Testis (tissue), 3 donors: ENCODE results near the gene SEMA5A. TPM values are rescaled to one million over a fixed set of nuclear protein-coding genes. Genes with fewer than 3 reads are reported as not detected.

Experiments used
- DNase-seq: peaks from one replicate; pipeline ENCODE4 v3.0.0-alpha.2; 2019
- H3K27ac ChIP-seq, 2 donors: fragments of 200-600 bp; sonication (generic); one replicate each; pipeline ENCODE4 v1.5.1; 2019
- H3K27me3 ChIP-seq: fragments of 200-600 bp; sonication (generic); one replicate; pipeline ENCODE4 v1.5.1; 2019
- H3K36me3 ChIP-seq: fragments of 200-600 bp; sonication (generic); one replicate; pipeline ENCODE4 v1.5.1; 2017; ENCODE audit warnings: low read depth; ENCODE audit errors: missing control alignments
- H3K4me1 ChIP-seq: fragments of 200-600 bp; sonication (generic); one replicate; pipeline ENCODE4 v1.5.1; 2019
- H3K4me3 ChIP-seq, 2 donors: fragments of 200-600 bp; sonication (generic); one replicate each; pipeline ENCODE4 v1.5.1; 2017 to 2019
- H3K9me3 ChIP-seq: fragments of 200-600 bp; sonication (generic); one replicate; pipeline ENCODE4 v1.5.1; 2017
- CTCF ChIP-seq, 3 experiments: fragments of 450-650 bp in 2 of 3; fragments of 200-600 bp in 1 of 3; sonication (generic) in 1 of 3; IDR thresholded peaks; one replicate each; pipeline ENCODE4 v1.5.1; 2016 to 2019; ENCODE audit warnings: antibody characterized with exemption in 3 of 3, mild to moderate bottlenecking in 2 of 3, moderate library complexity in 1 of 3
- POLR2A ChIP-seq: fragments of 450-650 bp; IDR thresholded peaks from one replicate; pipeline ENCODE4 v1.6.1; 2017; ENCODE audit warnings: antibody characterized with exemption, mild to moderate bottlenecking, moderate library complexity
- WGBS, 2 donors: methylation state at CpG; one replicate each; pipeline ENCODE4 v1.1.5; 2018; 5-methylcytosine and 5-hydroxymethylcytosine counted together
- intact Hi-C: fragments of 100-400 bp; cut with DNase I; formaldehyde crosslinking; loops from one replicate; pipeline ENCODE4 v1.15.1; 2023; ENCODE audit warnings: low total_unique reads
- polyA plus RNA-seq: library from polyadenylated mRNA; stranded (reverse); fragments of 350-450 nt; fragmentation: Illumina TruSeq; extraction: RNeasy Lipid Tissue Mini Kit (QIAGEN cat#74804); gene quantifications from one replicate; pipeline ENCODE4 v1.2.3, GENCODE V29; 2014; ENCODE audit warnings: low read depth, low replicate concordance; ENCODE audit not compliant: insufficient read depth
- total RNA-seq, 2 donors: library from RNA; depleted of rRNA; stranded (reverse); fragments of >200 nt; gene quantifications; one replicate each; pipeline ENCODE4 v1.2.3, GENCODE V29; 2016

Gene SEMA5A
- total and polyA plus RNA-seq, 3 donors from 2014 or later, result 3.4 to 12.8 (median 5.4) TPM

GRCh38 chr5:9015937-9016270 lies 530.0 kb downstream of the SEMA5A start:
- no peaks in the 10 kb centered on the region for H3K9me3 ChIP-seq
- no peak overlapping the region for H3K4me3 ChIP-seq
- H3K27ac ChIP-seq, result no peak overlapping the region
- DNase-seq, result no peak
- 59 to 76% methylated on average over 2 of the region's 2 CpGs for WGBS, 2 donors
- no peaks in the 10 kb centered on the region for H3K4me1 ChIP-seq
- H3K36me3 ChIP-seq, result no peaks in the 10 kb centered on the region
- TF ChIP-seq POLR2A, result no peak
- no peak for TF ChIP-seq CTCF (IDR thresholded peaks at IDR 0.05)
- intact Hi-C loops, result no loop called here
- no peaks in the 10 kb centered on the region for H3K27me3 ChIP-seq

GRCh38 chr5:9015260-9015936 lies 530.5 kb downstream of the SEMA5A start:
- no peaks in the 10 kb centered on the region for H3K36me3 ChIP-seq
- no peaks in the 10 kb centered on the region for H3K9me3 ChIP-seq
- no peaks in the 10 kb centered on the region for H3K27me3 ChIP-seq
- no peak overlapping the region for H3K4me3 ChIP-seq
- no peak overlapping the region for H3K27ac ChIP-seq
- 62 to 65% methylated on average over 5 of the region's 5 CpGs for WGBS, 2 donors
- TF ChIP-seq CTCF (IDR thresholded peaks at IDR 0.05), result no peak
- TF ChIP-seq POLR2A, result no peak
- no peaks in the 10 kb centered on the region for H3K4me1 ChIP-seq
- DNase-seq, result no peak
- intact Hi-C loops, result no loop called here

- 72 to 87% methylated on average over 6 of the region's 6 CpGs for WGBS, 2 donors
- Histone ChIP-seq H3K36me3 (no peaks in the 10 kb centered on the region), H3K27me3 (no peaks in the 10 kb centered on the region), H3K9me3 (no peaks in the 10 kb centered on the region), H3K27ac (no peak overlapping the region), H3K4me3 (no peak overlapping the region), H3K4me1 (no peaks in the 10 kb centered on the region)
- TF ChIP-seq CTCF (IDR thresholded peaks at IDR 0.05), result no peak
- no peak for TF ChIP-seq POLR2A
- intact Hi-C loops, result no loop called here
- DNase-seq, result no peak
Measured at GRCh38 chr5:9013147-9013546, 532.7 kb downstream of the SEMA5A start.

- TF ChIP-seq CTCF (IDR thresholded peaks at IDR 0.05), result no peak
- no peak for TF ChIP-seq POLR2A
- Histone ChIP-seq H3K27me3 (no peaks in the 10 kb centered on the region), H3K27ac (no peak overlapping the region), H3K4me1 (no peaks in the 10 kb centered on the region), H3K4me3 (no peak overlapping the region), H3K9me3 (no peaks in the 10 kb centered on the region), H3K36me3 (no peaks in the 10 kb centered on the region)
- WGBS, 2 donors, result 82 to 85% methylated on average over 7 of the region's 7 CpGs
- no peak for DNase-seq
- intact Hi-C loops, result no loop called here
Measured at GRCh38 chr5:9009931-9010651, 535.8 kb downstream of the SEMA5A start.
